Glomerular visceral epithelial cell (primary cell): Measurements from ENCODE around the gene TRAPPC8.
A peak's percentile ranks its signal among the peaks of the same experiment; 100 is the strongest.
"Not testable (repeated sequence)": the region's sequence is repeated elsewhere in the genome, so short reads cannot be mapped to it uniquely, and the experiment has no call there.

Source experiments
- DNase-seq: peaks from one replicate; pipeline ENCODE4 v3.0.0-alpha.2; 2016; ENCODE audit errors: extremely low spot score

Gene TRAPPC8

DNA sequence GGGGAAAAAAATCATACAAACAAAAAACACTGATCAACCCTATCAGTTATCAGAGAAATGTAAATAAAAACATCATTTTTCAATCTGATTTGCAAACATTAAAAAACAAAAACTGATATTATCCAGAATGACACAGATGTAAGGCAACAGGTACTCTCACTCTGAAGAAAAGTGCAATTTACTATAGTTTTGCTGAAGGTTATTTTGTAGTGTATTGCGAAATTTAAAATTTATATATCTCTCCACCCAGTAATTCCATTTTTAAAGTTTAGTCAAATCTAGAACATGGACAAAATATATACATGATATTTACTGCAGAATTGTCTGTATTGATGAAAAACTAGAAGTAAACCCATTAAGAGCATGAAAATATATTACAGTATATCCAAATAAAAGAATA is 79.8 kb downstream of the TRAPPC8 start:
- DNase-seq, result no peak

DNA sequence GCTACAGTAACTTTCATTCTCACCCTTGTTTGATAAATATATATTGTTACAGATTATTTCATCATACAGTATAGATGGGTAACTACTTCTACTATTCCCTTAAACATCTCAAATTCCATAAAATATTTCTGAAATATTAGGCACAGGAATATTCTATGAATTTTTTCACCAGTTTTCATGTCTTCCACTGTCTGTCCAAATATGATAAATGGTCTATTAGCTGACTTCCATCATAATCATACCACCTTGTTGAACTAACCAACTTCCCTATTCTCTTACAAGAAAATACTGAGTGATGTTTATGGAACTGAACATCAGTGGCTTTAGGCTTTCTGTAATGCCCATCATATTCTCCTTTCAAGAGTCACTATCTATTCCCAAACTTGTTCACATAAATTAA is 82.4 kb downstream of the TRAPPC8 start:
- no peak for DNase-seq

DNA sequence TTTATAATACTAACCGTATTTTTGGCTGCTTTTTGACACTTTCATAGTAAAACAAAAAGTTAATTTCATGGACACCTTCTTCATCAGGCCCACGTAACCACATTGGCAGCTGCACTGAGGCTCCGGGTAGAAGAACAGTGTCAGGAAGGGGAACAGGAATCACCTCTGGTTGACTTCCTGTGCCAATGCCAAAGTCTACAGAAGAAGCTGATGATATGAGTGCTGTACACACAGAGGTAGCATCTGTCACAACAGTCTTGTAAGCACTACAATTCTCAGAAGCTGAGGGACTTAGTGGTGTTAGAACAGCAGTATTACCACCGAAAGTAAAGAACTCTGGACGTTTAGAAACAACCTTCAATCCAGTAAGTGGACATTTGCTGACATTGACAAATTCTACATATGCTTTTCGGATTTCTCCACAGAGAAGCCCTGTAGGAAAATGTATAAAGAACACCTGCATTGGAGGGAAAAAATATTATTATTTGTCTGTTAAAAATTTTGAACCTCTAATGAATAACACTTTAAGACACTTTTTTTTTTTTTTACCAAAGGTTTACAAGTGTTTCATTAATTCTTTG is 85.3 kb downstream of the TRAPPC8 start:
- DNase-seq, result no peak

DNA sequence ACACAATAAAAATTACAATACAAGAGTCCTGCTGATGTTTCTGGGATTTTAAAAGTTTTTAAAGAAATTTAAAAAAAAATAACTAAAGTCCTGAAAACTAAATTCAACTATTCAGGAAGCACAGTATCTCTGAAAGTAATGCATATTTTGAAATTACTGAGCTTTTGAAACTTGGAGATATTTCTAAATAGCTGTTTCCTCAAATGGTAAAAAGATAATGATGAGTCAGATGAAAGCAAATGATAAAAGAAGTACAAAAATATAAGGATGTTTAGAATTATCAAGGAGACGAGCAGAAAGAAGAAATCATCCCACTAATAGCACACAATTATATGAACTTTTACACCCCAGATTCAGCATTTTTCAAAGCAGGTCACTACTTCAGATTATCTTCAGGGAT is 92.1 kb downstream of the TRAPPC8 start:
- no peak for DNase-seq

DNA sequence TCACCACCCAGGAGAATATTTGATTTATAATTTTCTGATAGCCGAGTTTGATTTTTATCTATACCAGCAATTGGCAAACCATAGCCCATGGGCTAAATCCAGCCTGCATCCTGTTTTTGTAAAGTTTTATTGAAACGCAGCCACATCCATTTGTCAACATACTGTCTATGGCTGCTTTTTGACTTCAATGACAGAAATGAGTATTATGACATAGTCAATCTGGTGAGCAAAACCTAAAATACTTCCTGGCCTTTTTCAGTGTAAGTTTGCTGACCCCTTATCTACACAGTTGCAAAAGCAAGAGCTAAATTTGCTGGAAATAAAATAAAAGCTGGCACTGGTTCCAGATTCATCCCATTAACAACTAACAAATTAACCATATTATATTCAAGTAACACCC is 102.4 kb downstream of the TRAPPC8 start:
- DNase-seq, result no peak

DNA sequence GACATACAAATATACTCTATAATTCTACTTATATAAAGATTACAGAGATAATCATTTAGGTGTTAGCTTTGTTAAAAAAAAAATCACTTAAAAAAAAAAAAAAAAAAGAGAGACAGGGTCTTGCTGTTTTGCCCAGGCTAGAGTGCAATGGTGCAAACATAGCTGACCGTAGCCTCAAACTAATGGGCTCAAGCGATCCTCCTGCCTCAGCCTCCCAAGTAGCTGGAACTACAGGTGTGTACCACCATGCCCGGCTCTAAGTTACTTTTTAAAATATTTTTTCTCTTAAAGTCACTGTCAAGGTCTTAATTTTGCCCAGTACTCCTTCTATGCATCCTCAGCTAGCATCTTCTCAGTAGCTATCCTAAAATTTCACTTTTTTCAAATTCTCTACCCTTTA is 105.0 kb downstream of the TRAPPC8 start:
- no peak for DNase-seq

DNA sequence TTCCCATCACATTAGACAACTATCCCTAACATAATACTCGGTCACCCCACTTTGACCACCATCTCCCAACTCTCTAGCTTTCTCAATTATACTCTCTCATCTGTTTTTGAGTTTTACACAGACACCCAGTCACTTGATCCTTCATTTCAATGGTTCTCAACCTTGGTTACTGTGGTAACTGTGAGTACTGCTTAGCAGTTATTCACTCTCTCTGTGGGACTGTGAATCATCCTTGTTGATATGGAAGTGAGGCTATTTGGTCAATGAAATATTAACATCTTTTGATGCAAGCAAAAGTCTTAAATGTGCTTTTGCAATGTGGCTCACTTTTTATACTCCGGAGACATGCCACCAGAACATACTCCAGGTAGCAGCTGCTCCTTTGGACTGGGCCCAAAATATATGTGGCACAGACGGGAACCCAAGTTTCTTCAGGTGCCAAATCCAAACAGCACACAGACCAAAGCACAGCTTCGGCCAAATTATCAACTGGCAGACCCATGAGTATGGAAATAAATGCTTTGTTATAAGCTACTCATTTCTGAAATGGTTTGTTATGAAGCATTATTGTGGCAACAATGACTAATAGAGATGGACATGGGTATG is 107.3 kb downstream of the TRAPPC8 start:
- no peak for DNase-seq

DNA sequence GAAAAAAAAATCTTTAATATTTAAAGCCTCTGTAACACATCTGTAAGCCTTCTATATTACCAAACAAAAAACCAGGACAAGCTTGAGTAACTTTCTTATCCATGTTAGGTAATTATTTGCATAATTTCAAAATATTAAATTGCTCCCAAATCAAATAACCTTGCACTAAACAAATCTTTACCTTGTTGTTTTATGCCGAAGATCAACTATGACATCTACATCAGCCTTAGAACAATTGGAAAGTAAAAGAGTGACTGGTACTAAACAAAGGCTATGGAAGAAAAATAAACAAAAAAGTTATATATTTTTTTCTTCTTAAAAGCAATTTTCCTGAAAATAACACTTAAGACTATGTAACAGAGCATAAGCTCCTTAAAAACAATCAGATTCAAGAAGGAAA is 111.0 kb downstream of the TRAPPC8 start:
- DNase-seq, result no peak

DNA sequence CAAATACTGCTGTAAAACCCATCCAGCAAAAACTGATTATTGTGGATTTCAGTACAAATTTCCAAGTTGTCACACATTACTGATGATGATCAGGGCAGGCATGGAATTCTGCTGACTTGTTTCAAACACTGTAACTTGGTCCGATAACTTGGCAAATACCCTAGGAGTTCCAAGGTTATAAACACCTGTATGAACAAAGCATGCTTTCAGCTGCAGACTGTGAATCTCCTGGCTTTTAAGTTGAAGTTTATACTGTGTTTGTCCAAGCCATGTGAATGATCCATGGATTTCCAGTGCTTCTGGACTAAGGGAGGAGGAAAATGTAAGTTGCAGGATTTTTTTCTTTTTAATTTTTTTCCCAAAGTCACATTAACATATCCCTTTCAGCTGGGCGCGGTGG is 112.2 kb downstream of the TRAPPC8 start:
- DNase-seq, result no peak

DNA sequence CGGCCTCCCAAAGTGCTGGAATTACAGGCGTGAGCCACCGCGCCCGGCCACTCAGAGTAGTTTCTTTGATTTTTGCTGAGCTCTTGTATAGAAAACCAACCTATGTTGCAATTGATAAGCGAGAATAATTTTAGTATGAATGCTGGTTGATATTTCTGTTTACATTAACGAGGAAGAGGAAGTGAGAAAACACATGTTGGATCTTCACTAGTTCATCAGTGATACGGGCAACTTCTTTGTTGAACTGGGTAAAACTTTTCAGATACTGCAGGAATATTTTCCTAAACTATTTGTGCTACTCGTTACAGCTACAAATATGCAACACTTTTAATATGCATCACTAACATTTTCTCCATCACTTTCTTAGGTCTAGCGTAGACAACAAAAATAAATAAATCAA is 114.3 kb downstream of the TRAPPC8 start:
- no peak for DNase-seq

DNA sequence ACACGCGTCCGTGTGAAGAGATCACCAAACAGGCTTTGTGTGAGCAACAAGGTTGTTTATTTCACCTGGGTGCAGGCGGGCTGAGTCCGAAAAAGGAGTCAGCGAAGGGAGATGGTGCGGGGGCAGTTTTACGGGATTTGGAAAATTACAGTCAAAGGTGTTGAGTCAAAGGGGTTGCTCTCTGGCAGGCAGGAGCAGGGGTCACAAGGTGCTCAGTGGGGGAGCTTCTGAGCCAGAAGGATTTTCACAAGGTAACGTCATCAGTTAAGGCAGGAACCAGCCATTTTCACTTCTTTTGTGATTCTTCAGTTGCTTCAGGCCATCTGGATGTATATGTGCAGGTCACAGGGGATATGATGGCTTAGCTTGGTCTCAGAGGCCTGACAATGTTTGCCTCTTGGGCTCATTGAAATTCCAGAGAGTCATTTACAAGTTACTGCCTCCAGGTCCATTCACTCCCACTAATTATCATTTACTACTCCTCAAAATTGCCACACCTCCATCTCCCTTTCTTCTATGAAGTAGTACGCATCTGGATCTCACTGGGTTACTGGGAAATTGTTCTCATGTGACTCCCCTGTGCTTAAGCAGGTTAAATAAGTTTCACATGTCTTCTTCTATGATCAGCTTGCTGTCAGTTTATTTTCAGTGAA is 116.1 kb downstream of the TRAPPC8 start:
- DNase-seq, result not testable (repeated sequence)

DNA sequence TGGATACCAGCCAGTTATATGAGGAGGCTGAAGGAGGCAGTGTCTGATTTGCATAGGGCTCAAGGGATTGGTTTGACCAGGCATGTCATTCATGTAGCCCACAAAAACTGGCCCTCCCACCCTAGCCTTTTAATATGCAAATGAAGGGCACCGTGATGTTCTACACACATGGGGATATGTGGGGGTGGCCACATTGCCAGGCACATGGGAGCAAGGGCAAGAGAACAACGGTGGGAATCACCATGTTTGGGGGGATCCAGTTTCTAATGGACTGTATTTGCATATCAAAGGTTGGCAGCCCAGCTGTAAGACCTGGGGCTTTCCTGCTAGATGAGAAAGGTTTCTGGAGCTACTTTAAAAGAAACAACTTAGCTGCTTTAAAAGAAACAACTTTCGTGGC is 117.2 kb downstream of the TRAPPC8 start:
- no peak for DNase-seq

DNA sequence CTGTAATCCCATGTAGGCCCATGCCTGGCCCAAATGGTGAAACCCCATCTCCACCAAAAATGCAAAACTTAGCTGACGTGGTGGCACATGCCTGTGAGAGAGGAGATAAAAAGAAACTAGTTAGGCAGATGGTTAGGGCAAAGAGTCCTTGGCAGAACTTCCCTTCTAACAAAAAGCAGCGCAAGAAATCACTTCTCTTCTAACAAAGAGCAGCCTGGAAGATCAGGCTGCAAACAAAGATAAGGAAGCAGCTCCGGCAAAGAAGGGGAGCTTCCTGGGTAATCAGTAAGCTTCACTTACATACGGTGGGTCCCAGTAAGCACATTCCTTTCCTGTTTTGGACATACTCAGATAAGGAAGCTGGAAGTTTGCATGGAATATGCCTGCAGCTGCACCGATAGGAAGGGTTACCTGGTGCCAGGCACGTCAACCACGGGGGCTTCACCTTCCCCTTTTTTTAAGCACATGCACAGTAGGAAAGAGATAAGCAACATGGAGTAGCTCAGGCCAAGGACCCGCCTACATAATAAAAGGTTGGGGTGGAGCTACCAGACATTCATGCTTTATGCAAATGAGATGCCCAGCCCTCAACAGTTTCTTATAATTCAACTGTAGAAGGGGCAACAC is 121.3 kb downstream of the TRAPPC8 start:
- DNase-seq, result no peak

DNA sequence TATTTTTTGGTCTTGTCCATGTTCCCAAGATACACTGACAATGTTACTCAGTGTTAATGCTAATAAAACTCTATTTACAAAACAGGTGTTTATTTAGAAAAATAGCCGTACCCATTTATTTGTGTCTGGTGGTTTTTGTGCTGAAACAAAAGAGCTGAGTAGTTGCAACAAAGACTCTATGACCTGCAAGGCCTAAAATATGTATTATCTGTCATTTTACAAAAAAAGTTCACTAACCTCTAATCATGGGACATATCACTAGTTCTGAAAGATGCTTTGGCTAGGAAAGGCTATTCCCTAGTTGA is 123.1 kb downstream of the TRAPPC8 start:
- no peak for DNase-seq

DNA sequence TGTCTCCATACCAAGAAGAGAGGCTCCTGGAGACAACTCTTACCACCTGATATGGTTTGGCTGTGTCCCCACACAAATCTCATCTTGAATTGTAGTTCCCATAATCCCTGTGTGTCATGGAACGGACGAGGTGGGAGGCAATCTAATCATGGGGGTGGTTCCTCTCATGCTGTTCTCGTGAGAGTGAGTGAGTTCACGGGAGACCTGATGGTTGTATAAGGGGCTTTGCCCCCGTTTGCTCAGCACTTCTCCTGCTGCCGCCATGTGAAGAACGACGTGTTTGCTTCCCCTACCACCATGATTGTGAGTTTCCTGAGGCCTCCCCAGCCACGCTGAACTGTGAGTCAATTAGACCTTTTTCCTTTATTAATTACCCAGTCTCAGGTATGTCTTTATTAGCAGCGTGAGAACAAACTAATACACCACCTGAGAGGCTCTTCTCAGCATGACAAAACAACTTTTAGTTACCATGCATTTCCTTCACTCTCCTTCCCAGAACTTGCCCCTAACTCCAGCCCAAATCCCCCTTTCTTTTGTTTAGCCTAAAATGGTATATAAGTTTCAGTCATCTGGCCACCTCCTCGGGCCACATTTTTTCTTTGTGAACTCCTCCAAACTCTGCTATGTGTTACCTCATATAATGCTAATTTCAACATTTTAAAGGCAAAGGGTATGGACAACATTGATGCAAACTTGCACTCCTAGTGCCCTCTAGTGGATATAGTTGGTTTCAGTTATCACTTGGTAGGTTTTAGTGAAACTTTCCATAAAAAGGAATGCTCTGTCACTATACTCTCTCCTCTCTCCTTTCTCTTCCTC is 123.6 kb downstream of the TRAPPC8 start:
- peak; percentile 33 for DNase-seq

DNA sequence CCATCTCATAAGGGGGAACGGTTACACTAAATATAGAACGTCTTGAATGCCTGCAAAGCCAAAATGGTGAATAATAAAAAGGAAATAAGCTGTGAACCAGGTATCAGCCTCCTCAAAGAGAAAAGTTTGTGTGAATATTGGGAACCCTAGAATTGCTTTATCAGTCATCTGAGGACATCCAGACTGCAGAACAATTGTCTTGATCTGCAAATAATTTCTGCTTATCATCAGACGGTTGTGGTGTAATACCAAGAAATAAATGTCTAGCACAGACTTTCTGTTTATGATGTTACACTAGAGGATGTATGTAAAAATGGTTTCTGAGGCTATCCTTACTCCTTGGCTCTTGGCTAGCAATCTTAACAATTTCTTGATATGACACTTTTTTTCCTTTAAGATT is 128.8 kb downstream of the TRAPPC8 start:
- DNase-seq, result no peak

DNA sequence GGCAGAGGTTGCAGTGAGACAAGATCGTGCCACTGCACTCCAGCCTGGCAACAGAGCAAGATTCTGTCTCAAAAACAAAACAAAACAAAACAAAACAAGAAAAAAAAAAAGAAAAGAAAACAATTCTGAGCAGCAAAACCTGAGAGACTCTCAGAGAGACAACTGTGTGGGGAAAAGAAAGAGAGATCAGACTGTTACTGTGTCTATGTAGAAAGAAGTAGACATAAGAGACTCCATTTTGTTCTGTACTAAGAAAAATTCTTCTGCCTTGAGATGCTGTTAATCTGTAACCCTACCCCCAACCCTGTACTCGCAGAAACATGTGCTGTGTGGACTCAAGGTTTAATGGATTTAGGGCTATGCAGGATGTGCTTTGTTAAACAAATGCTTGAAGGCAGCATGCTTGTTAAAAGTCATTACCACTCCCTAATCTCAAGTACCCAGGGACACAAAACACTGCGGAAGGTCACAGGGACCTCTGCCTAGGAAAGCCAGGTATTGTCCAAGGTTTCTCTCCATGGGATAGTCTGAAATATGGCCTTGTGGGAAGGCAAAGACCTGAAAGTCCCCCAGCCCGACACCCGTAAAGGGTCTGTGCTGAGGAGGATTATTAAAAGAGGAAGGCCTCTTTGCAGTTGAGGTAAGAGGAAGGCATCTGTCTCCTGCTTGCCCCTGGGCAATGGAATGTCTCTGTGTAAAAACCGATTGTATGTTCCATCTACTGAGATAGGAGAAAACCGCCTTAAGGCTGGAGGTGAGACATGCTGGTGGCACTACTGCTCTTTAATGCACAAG is 132.4 kb downstream of the TRAPPC8 start:
- not testable (repeated sequence) for DNase-seq

DNA sequence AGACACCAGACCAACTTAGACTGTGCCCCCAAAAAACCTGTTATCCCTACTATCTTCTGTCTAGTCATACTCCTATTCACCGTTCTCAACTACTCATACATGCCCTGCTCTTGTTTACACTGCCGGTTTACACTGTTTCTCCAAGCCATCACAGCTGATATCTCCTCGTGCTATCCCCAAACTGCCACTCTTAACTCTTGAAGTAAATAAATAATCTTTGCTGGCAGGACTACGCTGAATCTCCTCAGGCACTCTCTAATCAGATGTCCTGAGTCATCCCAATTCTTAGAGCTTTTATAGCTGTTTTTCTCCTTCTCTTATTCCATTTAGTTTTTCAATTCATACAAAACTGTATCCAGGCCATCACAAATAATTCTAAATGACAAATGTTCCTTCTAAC is 133.9 kb downstream of the TRAPPC8 start:
- not testable (repeated sequence) for DNase-seq

DNA sequence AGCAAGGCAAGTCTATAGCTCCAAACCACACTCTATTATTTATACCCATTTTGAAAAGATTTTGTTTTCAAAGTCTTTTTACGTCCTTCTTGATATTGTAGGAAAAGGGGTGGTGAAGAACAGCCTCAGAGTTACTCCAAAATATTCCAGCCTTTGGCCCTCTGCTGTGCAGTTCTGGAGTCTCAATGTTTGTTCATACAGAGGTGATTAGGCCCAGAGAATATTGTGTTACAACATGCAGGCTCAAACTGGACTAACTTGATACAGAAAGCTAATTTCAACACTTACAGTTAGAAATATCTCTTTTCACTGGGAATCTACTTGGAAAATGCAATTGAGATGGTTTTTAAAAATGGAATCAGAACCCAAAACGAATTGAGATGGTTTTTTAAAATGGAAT is 141.8 kb downstream of the TRAPPC8 start:
- DNase-seq, result no peak

DNA sequence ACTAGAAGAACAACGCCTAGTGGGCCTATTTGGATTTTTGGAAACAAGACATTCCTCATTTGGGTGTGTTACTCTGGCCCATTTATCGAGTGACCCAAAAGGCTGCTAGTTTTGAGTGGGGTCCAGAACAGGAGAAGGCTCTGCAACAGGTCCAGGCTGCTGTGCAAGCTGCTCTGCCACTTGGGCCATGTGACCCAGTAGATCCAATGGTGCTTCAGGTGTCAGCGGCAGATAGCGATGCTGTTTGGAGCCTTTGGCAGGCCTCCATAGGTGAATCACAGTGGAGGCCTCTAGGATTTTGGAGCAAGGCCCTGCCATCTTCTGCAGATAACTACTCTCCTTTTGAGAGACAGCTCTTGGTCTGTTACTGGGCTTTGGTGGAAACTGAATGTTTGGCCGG is 143.7 kb downstream of the TRAPPC8 start:
- DNase-seq, result not testable (repeated sequence)

DNA sequence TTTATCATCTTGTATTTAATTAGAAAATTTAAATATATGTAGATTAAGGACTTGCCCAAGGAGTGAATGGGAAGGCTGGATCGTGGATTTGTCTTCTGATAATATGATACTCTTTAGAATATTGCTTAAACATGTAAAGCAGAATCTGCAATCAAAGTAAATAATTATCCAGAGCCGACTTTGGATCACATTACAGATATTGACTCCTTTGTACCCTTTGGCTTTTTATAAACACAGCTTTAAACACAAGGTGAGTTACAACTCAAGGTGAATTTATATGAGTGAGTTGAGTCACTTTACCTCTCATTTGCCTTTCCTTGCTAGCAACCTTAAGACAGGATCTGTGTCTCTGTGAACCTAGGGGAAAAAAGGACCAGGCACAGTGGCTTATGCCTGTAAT is 144.5 kb downstream of the TRAPPC8 start:
- no peak for DNase-seq

DNA sequence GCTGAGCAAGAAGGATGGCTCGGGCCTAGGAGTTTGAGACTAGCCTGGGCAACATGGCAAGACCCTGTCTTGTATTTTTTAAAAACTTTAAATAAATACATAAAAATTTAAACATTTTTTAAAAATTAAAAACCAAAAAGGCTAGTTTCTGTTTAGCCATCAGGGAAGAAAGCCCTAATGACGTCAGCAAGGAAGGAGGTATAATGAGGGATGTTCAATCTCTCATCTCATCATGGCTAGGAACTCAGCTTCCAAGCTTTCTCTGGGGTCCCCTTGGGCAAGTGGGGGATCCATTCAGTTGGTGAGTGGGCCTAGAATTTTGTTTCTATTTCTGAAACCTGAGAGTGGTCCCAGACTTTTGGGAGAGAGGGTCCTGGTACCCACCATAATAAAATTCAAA is 147.2 kb downstream of the TRAPPC8 start:
- no peak for DNase-seq
